WI38 (cell line): Measurements from ENCODE around the gene NEK7.
"Not testable (repeated sequence)": the region's sequence is repeated elsewhere in the genome, so short reads cannot be mapped to it uniquely, and the experiment has no call there.

Experiments used
- H3K4me3 ChIP-seq: 2 replicates; pipeline ENCODE4 v1.5.1; 2011; ENCODE audit warnings: low read depth, mild to moderate bottlenecking, control low read depth, low read length
- CTCF ChIP-seq: IDR thresholded peaks from 2 replicates; pipeline ENCODE4 v1.5.1; 2012; ENCODE audit warnings: low read depth, mild to moderate bottlenecking, control low read depth, low read length

Gene NEK7

GRCh38 chr1:198191117-198191516 lies 34.3 kb downstream of the NEK7 start:
- no peak for TF ChIP-seq CTCF
- H3K4me3 ChIP-seq, result no peak overlapping the region

- not testable (repeated sequence) for H3K4me3 ChIP-seq
These were observed 37.1 kb downstream of the NEK7 start for GRCh38 chr1:198193871-198194270.

GRCh38 chr1:198196630-198197029 lies 39.8 kb downstream of the NEK7 start:
- no peak for TF ChIP-seq CTCF
- H3K4me3 ChIP-seq, result no peak overlapping the region

- no peak overlapping the region for H3K4me3 ChIP-seq
- TF ChIP-seq CTCF, result no peak
These were observed 40.5 kb downstream of the NEK7 start for GRCh38 chr1:198197285-198197684.

GRCh38 chr1:198199105-198199504 lies 42.3 kb downstream of the NEK7 start:
- no peak overlapping the region for H3K4me3 ChIP-seq
- no peak for TF ChIP-seq CTCF

- no peak for TF ChIP-seq CTCF
- no peak overlapping the region for H3K4me3 ChIP-seq
These were observed 45.4 kb downstream of the NEK7 start for GRCh38 chr1:198201956-198202784.

- TF ChIP-seq CTCF, result no peak
- H3K4me3 ChIP-seq, result no peak overlapping the region
These were observed 46.6 kb downstream of the NEK7 start for GRCh38 chr1:198203434-198203833.
